NCI-H1436 treated with DMSO at 0.1 percent for 48 hours (cell line): ENCODE data around the gene ACTG1.

Source experiments
- DNase-seq: peaks from one replicate; lab custom pipeline; 2025; lab: John Stamatoyannopoulos, UW

ACTG1 gene

GRCh38 chr17:81518113-81518784 lies 5.7 kb upstream of the ACTG1 start:
- no peak for DNase-seq

GRCh38 chr17:81517339-81518112 lies 4.9 kb upstream of the ACTG1 start:
- DNase-seq, result no peak

GRCh38 chr17:81517009-81517338 lies 4.4 kb upstream of the ACTG1 start:
- no peak for DNase-seq

DNA sequence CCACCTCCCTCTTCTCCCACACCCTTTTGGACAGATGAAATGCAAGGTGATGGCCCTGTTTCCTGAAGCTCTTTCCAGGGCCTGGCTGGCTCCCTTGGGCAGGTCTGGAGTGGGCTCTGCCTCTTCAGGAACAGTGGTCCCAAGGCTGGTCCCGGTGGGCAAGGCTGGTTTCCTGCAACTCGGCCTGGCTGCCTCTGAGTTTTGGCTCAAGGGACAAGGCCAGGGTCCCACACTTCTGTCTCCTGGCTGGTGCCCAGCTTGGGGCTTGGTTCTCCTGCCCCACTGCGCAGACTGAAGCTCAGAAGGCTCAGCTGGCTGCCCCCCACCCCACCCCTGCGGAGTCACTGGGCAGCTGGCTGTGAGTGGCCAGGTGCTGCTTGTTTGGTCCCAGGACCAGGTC lies 3.8 kb upstream of the ACTG1 start:
- no peak for DNase-seq

DNA sequence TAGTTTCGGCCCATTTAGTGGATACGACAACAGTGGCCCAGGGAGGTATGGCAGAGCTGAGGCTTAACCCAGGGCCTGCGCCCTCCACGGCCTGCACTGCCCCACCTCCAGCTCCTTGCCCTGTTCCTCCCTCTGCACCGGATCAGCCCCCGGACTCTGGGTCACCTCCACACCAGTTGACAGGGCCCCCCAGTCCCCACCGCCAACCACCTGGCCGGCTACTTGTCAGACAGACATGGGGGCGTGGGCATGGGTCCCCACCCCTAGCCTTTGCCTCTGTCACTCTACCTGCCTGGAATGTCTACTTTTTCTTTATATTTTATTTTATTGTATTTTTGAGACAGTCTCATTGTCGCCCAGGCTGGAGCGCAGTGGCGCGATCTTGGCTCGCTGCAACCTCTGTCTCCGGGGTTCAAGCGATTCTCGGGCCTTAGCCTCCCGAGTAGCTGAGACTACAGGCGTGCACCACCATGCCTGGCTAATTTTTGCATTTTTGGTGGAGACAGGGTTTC lies 3.0 kb upstream of the ACTG1 start:
- no peak for DNase-seq

DNA sequence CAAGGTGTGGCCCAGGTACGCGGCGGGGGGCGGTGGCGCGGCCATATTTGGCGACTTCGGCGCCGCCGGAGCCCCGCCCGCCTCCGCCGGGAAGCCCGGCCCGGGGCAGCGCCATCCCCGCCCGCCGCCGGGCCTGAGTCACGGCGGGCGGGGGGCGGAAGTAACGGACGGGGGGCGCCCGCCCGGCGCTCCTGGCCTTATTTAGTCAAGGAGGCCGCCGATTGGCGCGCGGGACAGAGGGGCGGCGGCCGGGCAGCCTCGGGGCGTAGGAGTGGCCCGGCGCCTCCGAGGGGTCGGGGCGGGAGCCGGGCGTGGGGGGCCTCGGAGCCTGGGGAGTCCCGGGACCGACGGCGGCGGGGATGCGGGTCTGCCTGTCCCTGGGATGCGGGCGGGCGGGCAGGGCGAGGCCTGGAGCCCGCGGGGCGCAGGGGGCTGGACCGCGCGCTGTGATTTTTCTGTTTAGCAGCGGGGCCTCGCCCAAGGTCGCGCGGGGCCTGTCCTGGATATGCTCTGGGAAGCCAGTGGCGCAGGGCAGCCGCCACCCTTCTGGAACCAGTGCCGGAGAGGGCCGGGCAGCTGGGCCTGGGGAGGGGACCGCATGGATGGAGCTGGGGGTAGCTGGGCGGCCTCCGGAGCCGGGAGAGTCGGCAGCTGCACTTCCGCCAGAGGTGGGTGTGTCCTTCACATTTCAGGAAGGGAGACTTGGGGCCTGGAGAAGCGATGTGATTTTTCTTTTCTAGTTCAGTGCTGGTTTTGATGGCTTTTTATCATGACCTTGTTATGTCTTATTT lies 2.3 kb upstream of the ACTG1 start:
- peak; percentile 27 for DNase-seq

GRCh38 chr17:81514489-81514738 lies 1.8 kb upstream of the ACTG1 start:
- DNase-seq, result no peak

DNA sequence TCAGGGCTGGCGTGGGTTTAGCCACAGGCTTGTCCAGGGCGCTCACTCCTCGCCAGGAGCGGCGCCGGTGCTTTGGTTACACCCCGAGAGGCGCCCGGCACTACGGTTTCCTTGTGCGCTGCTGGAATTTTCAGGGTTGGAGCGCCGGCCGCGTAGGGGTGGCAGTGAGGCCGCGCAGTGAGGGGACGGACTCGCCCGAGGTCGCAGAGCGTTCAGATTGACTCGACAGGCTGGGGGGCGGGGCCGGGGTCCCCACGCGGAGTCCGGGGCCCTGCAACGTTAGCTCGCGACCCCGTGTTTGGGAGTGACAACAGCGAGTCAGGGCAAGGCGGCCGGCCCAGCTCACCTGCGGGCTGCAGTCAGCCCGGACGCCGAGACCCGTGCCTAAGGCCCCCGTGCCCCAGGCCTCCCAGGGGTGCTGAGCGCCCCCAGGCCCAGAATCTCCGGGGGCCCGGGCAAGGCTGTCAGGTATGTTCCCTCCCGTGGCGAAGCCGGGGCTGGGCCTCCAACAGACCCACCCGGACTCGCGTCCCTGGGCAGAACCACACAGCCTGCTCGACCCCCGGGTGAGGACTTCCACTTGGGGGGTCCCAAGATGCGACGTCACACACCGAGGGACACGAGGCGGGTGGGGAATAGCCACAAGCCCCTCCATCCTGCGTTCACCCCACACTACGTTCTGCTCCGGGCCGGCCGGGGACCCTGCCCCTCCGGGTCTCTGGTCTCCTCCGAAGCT lies 1.3 kb upstream of the ACTG1 start:
- no peak for DNase-seq

DNA sequence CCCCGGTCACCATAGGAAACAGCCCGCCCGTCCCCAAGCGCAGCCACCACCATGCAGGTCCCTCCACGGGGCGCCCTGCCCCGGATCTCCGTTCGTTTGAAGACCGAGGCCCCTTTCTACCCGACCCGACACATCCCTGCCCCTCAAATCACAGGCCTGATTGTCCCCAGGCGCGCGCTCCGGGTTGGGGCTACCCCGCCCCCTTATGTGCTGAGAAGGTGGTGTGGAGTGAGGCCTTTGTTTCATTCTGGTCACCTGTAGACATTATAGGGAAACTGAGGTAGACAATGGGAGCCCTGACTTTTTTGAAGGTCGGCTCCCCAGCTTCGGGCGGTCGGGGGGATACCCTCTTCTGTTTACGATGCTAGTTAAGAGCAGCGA lies 763 bp upstream of the ACTG1 start:
- DNase-seq, result no peak

GRCh38 chr17:81511804-81512561 lies 616 bp downstream of the ACTG1 start:
- DNase-seq, result no peak

DNA sequence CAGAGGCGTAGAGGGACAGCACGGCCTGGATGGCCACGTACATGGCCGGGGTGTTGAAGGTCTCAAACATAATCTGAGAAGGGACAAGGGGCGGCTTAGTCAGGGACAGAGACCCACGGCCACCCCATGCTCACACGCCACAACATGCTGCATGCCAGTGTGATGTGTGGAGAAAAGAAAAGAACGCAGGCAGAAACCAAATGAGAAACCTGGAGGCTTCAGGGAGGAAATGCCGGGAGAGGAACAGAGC lies 1.1 kb downstream of the ACTG1 start:
- DNase-seq, result no peak

DNA sequence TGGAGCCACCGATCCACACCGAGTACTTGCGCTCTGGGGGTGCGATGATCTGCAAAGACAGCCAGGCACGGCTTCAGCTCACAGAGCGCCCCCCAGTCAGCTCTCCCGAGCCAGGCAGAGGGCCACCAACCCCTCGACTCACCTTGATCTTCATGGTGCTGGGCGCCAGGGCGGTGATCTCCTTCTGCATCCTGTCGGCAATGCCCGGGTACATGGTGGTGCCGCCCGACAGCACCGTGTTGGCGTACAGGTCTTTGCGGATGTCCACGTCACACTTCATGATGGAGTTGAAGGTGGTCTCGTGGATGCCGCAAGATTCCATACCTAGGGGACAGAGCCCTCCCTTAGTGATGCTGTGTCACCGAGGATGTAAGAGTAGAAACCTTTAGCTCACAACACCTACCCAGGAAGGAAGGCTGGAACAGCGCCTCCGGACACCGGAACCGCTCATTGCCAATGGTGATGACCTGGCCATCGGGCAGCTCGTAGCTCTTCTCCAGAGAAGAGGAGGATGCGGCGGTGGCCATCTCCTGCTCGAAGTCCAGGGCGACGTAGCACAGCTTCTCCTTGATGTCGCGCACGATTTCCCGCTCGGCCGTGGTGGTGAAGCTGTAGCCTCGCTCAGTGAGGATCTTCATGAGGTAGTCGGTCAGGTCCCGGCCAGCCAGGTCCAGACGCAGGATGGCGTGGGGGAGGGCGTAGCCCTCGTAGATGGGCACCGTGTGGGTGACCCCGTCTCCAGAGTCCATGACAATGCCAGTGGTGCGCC lies 1.6 kb downstream of the ACTG1 start:
- no peak for DNase-seq

- no peak for DNase-seq
Observed at GRCh38 chr17:81509972-81510784, 2.4 kb downstream of the ACTG1 start.

GRCh38 chr17:81509207-81509971 lies 3.2 kb downstream of the ACTG1 start:
- DNase-seq, result no peak

- no peak for DNase-seq
Observed at GRCh38 chr17:81508639-81509206, 3.9 kb downstream of the ACTG1 start.

DNA sequence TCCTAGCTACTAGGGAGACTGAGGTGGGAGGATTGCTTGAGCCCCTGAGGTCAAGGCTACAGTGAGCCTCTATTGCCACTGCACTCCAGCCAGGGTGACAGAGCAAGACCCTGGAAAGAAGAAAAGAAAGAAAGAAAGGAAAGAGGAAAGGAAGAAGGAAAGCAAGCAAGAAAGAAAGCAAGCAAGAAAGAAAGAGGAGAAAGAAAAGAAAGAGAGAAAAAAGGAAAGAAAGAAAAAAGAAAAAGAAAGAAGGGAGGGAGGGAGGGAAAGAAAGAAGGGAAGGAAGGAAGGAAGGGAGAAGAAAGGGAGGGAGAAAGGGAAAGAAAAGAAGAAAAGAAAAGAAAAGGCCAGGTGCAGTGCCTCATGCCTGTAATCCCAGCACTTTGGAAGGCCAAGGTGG lies 9.0 kb downstream of the ACTG1 start:
- DNase-seq, result no peak

DNA sequence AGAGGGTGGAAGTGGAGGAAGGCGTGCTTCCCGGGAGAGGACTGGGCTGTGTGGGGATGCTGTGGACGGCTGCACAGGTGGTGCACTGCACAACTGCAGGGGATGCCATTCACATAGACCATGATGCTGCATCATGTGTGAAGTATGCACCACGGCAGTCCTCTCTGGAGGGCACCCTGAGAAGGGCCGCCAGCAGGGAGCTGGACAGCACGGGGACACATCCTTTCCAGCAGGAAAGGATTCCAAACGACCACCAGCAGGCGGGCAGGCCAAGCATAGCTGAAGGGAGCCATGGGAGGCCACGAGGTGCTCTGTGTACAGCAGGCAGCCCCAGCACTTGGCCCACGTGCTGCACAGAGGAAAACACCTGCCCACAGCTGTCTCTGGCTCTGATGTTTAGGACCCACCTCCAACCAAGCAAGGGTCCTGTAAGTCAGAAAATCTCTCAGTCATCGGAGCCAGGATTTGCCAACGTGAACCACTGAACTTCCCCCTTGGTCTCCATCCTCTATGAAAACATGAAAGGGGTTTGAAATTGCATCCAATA lies 10.1 kb downstream of the ACTG1 start:
- no peak for DNase-seq

GRCh38 chr17:81500047-81500446 lies 12.6 kb downstream of the ACTG1 start:
- no peak for DNase-seq

GRCh38 chr17:81499601-81499970 lies 13.0 kb downstream of the ACTG1 start:
- no peak for DNase-seq
